ENCODE data around the gene SMOC2.
"Not testable (repeated sequence)": the region's sequence is repeated elsewhere in the genome, so short reads cannot be mapped to it uniquely, and the experiment has no call there.

The SMOC2 gene

GRCh38 chr6:168609026-168609685, 168.2 kb downstream of the SMOC2 start:
- no peak for DNase-seq

DNA sequence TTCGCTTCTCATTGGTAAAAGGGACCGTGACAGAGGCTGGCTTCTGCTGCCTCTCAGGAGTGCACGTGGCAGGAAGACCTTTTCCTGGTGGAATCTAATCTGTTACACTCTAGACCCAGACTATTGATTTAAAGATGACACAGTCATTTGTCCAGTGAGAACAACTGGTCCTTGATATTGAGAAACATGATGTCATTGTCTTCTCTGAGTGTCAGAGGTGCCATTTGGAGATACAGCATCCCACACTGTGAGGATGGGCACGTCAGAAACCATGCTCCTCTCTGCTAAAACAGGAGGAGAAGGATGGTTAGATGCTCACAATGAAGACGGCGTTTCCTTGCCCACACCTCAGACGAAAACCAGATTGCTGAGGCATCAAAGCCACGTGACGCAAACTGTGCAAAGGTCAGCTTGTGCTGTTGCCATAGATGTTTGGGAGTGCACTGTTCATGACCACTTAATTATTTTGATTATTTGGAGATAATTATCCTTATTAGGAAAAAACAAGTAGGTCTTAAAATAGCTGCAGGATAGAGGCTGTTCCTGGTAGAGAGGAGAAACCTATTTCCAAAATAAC, 169.0 kb downstream of the SMOC2 start:
- no peak for DNase-seq

DNA sequence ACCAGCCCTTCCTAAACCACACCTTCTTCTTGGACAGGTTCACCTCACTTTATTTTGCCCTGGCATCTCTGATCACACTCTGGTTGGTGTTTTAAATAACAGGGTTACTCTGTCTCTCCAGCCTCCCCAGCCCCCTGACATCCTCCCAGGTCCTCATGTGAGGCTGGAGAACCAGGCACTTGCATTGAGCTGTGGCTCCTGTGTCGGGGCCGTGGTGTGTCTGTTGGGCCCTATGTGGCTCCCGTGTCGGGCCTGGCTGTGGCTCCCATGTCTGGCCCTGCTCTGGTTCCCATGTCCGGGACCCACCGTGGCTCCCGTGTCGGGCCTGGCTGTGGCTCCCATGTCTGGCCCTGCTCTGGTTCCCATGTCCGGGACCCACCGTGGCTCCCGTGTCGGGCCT, 170.0 kb downstream of the SMOC2 start:
- not testable (repeated sequence) for DNase-seq

DNA sequence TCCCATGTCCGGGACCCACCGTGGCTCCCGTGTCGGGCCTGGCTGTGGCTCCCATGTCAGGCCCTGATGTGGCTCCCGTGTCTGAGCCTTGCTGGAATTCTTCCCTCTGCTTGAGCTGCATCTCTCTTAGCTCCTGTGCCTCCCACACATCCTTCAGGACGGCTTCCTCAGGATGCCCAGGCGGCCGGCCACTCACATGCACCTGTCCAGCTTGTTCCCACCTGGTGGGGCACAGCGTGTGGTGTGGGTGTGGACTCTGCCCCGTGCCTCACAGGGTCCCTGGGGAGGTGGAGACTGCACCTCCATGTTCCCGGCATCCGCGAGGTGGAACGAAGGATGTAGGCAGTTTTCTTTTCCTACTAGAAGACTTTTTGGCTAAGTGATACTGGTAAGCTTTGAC, 170.7 kb downstream of the SMOC2 start:
- DNase-seq: no peak

GRCh38 chr6:168612586-168612985, 171.6 kb downstream of the SMOC2 start:
- DNase-seq: no peak

- no peak for DNase-seq
Observed at GRCh38 chr6:168615837-168616236, 174.9 kb downstream of the SMOC2 start.

- DNase-seq: no peak
Observed at GRCh38 chr6:168616816-168617765, 176.1 kb downstream of the SMOC2 start.

DNA sequence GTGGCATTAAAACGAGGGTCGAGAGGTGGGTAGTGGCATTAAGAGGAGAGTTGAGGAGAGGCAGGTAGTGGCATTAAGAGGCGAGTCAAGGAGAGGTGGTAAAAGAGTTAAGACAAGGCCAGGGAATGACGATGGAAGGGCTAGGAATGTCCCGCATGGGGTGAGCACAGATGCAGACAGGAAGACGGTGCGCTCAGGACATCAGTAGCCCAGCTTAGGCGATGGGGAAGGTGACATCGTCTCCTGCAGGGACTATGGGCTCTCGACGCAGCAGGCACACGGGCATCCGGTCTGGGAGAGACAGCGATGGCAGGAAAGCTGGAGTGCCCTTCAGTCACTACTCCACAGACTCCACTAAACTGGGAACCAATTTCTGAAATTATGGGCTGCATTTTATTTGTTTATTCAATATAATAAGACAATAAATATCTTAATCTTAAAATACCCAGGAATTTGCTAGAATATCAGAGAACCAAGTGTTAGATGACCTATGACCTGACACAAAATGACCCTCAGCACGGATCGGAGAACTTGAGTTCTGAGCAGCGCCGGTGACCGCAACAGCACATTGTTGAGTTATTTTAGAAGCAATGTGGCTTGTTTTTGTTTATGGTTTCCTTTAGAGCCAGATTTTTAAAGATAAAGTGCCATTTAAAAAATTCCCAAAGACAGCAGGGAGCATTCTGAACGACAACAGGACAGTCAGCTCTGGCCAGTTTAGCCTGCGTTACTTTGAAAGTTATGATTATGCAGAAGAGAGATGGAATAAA, 177.7 kb downstream of the SMOC2 start:
- no peak for DNase-seq

DNA sequence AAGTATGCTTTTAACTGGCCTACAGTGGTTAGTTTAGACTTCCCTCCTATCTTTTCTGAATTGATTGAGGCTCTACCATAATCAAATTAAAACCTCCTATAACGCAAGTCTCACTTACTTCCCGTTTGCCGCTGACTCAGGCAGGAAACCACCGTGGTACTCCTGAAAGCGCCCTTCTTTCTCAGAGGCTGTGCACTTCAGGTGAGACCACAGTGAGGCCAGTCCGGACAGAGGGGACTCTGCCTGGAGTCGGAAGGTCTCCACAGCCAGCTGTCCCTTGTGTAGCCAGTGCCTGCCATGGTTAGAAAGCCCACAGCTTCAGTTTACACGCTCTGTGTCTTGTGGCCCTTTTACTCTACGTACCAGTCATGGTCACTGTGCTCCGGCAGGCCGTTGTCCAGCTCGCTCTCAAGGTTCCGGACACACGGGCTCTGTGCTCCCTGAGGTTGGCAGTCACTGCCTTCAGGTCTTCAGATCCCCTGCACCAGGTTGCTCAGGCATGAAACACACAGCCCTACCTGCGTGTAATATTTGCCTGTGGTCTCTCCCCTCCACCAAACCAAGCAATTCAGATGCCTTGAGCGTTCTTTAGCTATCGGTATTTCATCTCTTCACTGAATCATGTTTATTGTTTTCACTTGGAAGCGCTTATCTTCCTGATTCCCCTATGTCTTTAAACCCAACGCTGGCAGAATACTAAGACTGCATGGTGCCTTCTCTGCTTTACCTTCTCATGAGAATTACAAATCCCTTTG, 178.8 kb downstream of the SMOC2 start:
- no peak for DNase-seq

DNA sequence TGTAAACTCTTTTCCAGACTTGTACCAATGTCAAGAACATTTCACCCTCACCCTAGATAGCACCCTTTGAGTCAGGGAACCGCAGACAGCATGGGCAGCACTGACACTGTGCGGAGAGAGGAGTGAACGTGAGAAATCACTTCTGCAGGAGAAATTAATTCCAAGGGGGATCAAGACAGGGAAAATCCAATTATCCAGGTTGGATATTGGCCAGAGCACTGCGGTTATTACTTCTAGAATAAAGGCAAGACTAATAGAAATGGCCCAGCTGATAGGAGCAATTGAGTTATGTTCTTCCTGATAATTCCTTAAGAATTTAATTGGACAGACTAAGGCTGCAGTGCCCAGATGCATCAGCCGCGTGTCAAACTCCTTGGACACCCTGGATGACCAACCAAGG, 179.6 kb downstream of the SMOC2 start:
- DNase-seq: no peak

GRCh38 chr6:168623736-168624135, 182.8 kb downstream of the SMOC2 start:
- no peak for DNase-seq

DNA sequence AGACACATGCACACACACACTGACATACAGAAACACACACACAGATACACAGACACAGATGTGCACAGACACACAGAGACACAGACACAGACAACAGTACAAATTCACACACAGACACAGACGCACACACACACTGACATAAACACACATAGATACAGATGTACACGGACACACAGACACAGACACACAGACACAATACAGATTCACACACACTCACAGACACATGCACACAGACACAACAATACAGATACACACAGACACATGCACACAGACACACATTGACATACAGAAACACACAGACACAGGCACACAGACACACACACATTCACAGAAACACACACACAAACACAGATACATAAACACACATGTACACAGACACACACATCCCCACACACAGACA, 183.6 kb downstream of the SMOC2 start:
- DNase-seq: no peak

DNA sequence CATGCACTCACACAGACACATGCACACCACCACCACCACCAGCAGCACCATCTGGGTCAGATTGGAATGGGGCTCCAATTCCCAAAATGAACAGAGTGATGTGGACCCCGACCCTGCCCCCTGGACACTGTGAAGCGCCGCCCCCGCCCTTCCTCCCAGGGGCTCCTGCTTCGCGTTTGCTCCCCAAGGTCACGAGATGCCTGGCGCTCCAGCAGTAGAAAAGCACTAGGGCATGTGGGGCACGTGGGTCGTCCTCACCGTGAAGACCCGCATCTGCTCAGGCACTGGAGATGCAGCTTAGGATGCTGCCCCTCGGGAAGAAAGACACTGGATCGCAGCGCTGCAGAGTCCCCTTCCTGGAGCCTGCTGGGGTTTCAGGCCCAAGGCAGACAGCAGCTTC, 184.0 kb downstream of the SMOC2 start:
- DNase-seq: no peak

DNA sequence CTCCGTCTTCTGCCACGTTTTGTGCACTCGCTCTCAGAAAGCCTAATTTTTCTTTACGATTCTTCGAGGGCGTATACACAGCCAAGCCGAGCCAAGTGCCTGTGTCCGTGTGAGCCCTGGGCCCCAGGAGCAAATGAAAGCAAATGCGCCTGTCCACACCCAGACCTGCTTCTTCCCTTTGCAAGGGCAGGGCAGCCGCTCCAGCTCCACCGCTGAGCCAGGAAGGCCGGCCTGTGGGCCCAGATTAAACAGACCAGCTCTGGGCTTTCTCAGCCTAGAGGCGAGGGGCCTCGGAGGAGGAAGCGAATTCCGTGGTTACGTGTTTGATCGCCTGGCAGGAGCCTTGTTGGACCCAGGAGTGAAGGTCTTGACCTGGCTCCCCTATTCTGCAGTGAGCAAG, 184.6 kb downstream of the SMOC2 start:
- no peak for DNase-seq

DNA sequence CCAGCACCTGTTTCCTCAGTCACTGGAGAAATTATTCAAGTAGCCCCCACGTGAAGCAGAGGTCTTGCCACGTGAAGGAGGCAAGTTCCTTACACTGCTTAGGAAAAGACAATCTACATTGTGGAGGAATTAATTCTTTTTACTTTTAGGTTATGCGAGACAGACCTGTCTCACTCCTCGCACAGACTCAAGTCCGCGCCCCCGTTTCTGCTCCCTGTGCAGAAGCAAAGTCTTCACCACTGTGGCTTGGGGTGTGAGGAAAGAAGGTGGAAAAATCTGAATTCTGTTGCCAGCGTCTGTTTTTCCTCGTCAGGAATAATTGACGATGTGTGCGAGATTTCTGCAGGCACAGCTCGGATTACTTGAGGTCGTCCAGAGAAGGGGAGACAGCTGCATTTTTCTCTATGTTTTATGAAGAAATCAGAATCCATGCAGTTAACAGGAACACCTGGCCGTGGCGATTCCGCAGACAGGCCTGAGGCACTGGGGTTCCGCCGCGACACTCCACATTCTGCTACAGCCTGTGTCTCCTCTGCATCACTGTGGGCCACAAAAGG, 185.1 kb downstream of the SMOC2 start:
- no peak for DNase-seq

DNA sequence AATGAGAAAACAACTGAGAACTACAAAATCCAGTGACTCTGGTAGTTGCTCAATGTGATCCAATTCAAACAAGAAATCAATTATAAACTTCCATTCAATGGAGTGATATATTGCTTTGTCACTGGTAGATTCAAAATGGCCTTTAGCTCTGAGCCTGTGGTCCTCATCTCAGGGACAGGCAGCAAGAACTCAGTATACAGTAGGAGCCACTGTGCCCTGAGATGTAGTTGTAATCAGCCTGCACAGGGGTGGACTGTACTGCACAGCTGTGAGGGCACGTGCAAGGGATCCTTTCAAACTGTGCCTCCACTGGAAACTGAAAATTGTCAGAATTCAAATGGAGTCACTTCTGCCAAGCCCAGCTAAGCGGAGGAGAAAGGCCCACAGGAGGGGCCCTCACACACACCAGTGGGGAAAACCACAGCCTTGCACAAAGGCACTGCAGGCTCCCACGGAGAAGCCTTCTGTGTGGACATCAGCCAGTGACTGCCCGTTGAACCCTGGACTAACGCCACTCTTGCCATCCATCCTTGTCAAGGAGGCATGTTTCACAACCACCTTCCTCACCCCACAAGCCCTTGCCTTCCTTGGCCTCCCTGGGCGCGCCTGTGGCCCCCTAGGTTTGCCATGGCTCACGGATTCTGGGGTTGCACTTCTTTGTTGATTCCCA, 186.7 kb downstream of the SMOC2 start:
- DNase-seq: no peak

- no peak for DNase-seq
Observed at GRCh38 chr6:168628176-168628553, 187.2 kb downstream of the SMOC2 start.

- DNase-seq: no peak
Observed at GRCh38 chr6:168628732-168629245, 187.8 kb downstream of the SMOC2 start.

GRCh38 chr6:168631564-168631963, 190.6 kb downstream of the SMOC2 start:
- DNase-seq: no peak

DNA sequence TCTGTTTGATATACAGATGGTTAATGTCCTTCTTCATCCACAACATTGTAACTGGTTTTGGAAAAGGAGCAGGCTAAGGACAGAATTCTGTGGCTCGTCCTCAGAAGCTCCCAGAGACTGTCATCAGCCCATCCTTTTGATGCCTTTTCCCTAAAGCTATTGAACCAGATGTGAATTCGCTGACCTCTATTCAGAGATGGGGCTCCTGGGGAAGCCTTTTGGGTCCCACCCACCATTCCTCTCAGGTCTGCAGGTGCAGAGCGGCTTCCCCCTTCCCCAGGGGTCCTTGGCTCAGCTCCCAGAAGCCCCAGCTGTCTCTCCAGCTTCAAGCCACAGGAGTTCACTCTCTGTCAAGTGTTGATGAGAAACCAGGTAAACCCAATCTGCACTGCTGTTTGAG, 191.7 kb downstream of the SMOC2 start:
- DNase-seq: no peak
